A673 (cell line): ENCODE data around the gene WFDC10B.

ENCODE experiments used
- CTCF ChIP-seq: fragments of 300-800, 200-600 bp; sonication (generic); conservative IDR thresholded peaks from 2 replicates; pipeline ENCODE4 v1.5.1; 2017; ENCODE audit warnings: low read depth, mild to moderate bottlenecking, antibody characterized with exemption, low read length, moderate library complexity, mixed read lengths
- EZH2 ChIP-seq: fragments of 200-600 bp; sonication (generic); IDR thresholded peaks from 2 replicates; pipeline ENCODE4 v1.6.1; 2017; ENCODE audit warnings: borderline replicate concordance, low read depth, mild to moderate bottlenecking, mixed read lengths, antibody characterized with exemption, low read length; ENCODE audit not compliant: poor library complexity, severe bottlenecking

- no peak for TF ChIP-seq CTCF
- no peak for TF ChIP-seq EZH2
These were observed 65.1 kb downstream of the WFDC10B start for GRCh38 chr20:45639687-45640086.
